Measurements from ENCODE around the gene SLCO1B1.
"Not testable (repeated sequence)": the region's sequence is repeated elsewhere in the genome, so short reads cannot be mapped to it uniquely, and the experiment has no call there.

The SLCO1B1 gene, protein sequence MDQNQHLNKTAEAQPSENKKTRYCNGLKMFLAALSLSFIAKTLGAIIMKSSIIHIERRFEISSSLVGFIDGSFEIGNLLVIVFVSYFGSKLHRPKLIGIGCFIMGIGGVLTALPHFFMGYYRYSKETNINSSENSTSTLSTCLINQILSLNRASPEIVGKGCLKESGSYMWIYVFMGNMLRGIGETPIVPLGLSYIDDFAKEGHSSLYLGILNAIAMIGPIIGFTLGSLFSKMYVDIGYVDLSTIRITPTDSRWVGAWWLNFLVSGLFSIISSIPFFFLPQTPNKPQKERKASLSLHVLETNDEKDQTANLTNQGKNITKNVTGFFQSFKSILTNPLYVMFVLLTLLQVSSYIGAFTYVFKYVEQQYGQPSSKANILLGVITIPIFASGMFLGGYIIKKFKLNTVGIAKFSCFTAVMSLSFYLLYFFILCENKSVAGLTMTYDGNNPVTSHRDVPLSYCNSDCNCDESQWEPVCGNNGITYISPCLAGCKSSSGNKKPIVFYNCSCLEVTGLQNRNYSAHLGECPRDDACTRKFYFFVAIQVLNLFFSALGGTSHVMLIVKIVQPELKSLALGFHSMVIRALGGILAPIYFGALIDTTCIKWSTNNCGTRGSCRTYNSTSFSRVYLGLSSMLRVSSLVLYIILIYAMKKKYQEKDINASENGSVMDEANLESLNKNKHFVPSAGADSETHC

DNA sequence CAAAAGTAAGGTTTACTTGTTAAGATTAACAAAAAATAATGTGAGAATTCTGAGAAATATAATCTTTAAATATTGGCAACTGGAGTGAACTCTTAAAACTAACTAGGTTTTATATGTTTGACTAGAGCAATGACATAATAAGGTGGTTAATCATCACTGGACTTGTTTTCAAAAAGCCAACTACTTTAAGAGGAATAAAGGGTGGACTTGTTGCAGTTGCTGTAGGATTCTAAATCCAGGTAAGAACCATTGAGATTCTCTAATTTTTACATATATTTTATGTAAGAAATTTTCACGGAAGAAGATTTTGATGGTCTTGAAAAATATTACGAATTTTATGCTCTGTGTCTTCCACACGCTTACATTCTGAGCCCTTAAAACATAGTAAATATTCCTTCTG is at the start of gene SLCO1B1:
TSS of gene SLCO1B1 (plus strand) at position 197 of the 400 bp plus-strand sequence. CDS start 10,381 bp downstream, outside the sequence.
- no peak for DNase-seq

DNA sequence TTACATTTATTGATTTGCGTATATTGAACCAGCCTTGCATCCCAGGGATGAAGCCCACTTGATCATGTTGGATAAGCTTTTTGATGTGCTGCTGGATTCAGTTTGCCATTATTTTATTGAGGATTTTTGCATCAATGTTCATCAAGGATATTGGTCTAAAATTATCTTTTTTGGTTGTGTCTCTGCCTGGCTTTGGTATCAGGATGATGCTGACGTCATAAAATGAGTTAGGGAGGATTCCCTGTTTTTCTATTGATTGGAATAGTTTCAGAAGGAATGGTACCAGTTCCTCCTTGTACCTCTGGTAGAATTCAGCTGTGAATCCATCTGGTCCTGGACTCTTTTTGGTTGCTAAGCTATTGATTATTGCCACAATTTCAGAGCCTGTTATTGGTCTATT is 46.2 kb upstream of the SLCO1B1 start:
- DNase-seq = not testable (repeated sequence)

DNA sequence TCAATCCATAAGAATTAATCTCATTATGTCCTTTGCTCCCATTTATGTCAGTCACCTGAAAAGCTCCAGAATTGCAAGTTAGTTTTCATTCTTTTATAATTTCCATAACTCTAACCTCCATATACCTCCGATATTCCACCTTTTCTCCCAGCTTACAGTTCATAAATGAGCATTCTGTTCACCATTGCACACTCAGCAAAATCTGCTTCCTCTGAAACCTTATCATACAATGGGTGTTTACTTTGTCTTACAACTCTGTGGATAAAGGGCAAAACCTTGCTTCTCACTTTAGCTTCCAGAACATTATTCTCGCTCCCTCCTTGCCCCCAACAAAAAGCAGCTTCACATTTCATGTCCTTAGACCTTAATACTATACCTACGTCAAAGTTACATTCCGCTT is 19.3 kb upstream of the SLCO1B1 start:
- no peak for DNase-seq

DNA sequence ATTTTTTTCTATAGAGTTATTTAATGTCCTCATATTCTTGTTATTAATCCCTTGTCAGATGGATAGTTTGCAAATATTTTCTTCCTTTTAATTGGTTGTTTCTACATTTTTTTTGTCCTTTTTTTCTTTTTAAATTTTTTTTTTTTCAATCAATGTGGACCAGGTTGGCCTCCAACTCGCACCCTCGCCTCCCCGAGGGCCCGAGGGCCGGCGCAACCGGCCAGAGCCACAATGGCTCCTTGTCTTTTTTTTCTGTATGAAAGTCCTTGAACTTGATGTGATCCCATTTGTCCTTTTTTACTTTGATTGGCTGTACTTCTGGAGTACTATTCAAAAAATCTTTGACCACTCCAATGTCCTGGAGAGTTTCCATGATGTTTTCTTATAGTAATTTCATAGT is 17.7 kb upstream of the SLCO1B1 start:
- no peak for DNase-seq

DNA sequence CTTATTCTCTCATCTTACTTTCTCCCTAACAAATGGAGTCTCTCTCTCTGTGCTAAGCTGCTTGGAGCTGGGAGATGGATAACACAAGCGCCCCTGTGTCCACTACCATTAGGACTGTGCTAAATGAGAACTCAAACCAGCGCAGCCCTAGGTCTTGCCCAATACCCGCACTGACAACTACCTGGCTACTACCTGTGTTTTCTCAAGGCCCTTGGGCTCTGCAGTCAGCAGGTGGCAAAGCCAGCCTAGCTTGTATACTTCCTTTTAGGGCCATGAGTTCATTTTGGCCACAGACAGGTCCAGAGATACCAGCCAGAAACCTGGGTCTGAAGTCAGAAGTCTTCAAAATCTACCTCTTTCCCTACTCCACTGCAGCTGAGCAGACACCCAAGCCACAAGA is 13.0 kb upstream of the SLCO1B1 start:
- DNase-seq = no peak

DNA sequence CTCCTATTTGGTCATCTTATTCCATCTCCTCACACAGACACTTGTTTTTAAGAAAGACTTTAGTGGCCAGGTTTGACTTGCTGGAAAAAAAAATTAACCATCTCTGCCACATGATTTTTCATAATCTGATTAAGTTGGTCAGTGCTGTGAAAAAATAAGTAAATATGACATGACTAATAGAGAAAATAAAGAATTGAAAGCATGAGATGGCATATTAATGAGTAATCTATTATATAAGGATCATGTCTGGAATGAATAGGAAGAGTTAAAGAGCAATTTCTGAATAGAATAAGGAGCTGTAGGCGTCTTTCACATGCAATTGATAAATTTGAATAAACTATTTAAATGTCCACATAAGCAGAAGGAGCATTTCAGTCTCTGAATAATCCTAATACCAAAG is 12.2 kb upstream of the SLCO1B1 start:
- DNase-seq = no peak

DNA sequence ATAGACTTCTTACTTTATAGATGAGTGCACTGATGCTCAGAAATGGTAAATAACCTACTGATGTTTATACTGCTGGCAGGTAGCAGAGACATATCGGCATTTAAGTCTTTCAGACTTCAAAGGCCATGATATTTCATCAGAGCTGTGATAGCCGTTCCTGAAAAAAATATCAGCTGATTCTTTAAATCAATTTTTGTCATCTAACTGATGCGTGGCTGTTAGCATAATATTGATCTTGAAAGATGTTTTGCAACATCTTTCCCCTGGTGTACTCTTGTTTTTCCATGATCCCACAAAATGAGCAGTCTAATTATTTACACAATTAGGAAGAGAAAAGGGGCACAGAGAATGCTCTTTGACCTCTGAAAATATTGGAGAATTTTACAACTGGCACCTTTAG is 1.6 kb upstream of the SLCO1B1 start:
- no peak for DNase-seq

DNA sequence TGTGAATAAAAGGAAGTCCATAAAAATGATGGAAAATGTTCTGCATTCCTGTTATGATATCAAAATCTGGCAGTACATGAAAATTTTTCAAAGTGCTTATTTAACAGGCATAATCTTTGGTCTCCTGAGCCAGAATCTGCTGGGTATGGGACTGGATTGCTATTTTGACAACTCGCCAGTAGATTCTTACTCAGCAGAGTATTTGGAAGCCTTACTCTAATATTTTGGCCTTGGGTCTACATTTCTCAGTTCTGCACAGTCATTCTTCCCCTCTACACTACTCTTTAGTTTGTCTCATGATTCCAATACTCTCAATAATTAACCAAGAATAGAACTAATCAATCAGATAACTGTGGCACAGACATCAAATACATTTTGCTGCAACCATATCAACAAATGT is 1.1 kb upstream of the SLCO1B1 start:
- DNase-seq = no peak

DNA sequence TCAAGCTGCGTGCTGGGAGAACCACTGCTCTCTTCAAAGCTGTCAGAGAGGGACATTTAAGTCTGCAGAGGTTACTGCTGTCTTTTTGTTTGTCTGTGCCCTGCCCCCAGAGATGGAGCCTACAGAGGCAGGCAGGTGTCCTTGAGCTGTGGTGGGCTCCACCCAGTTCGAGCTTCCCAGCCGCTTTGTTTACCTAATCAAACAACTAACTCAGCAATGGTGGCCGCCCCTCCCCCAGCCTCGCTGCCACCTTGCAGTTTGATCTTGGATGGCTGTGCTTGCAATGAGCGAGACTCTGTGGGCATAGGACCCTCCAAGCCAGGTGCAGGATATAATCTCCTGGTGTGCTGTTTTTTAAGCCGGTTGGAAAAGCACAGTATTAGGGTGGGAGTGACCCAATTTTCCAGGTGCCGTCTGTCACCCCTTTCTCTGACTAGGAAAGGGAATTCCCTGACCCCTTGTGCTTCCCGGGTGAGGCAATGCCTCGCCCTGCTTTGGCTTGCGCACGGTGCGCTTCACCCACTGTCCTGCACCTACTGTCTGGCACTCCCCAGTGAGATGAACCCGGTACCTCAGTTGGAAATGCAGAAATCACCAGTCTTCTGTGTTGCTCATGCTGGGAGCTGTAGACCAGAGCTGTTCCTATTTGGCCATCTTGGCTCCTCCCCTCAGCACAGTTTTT is 6.5 kb downstream of the SLCO1B1 start:
- DNase-seq = not testable (repeated sequence)

DNA sequence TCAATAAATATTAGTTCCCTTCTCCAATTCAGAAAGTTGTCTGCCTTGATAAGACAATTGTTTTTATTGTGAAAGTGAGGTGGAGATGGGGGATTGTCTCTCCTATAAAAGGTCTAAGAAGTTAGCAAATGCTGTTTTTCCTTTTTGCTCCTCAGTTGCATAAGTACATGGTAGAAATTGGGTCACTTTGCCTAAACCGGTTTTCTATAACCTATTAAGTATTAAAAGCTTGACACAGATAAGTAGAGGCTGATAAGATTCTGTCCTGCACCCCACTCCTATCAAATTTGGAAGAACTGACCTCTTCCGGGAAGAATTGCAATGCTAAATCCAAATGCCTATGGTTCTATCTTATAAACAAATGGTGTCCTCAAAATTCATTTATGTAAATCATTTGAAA is 7.0 kb downstream of the SLCO1B1 start:
- DNase-seq = no peak

DNA sequence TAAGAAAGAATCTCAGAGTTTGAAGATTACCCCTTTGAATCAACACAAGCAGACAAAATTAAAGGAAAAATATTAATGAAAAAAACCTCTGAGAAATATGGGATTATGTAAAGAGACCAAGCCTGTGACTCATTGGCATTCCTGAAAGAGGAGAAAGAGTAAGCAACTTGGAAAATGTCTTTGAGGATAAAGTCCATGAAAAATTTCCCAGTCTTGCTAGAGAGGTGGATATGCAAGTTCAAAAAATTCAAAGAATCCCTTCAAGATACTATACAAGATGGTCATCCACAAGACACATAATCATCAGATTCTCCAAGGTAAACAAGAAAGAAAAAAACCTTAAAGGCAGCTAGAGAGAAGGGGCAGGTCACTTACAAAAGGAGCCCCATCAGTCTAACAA is 13.3 kb downstream of the SLCO1B1 start:
- no peak for DNase-seq

DNA sequence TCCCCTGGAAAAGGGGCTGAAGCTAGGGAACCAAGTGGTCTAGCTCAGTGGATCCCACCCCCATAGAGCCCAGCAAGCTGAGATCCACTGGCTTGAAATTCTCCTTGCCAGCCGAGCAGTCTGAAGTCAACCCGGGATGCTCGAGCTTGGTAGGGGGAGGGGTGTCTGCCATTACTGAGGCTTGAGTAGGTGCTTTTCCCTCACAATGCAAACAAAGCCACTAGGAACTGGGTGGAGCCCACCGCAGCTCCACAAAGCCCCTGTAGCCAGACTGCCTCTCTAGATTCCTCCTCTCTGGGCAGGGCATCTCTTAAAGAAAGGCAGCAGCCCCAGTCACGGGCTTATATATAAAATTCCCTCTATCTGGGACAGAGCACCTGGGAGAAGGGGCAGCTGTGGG is 18.9 kb downstream of the SLCO1B1 start:
- DNase-seq = not testable (repeated sequence)

DNA sequence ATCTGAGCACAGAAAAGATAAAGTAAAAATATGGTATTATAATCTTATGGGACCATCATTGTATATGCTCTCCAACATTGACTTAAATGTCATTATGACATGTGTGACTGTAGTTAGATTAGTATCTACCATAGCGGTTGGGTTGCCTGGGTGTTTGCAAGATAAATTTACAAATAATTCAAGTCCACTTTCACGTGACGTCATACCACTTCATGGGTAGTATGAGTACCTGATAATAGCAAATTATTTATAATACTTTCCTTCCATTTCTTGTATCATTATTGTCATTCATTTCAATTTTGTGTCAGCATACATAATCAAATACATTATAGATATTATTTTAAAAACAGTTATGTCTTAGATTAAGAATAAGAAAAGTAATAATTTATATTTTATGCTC is 20.2 kb downstream of the SLCO1B1 start:
- DNase-seq = no peak

DNA sequence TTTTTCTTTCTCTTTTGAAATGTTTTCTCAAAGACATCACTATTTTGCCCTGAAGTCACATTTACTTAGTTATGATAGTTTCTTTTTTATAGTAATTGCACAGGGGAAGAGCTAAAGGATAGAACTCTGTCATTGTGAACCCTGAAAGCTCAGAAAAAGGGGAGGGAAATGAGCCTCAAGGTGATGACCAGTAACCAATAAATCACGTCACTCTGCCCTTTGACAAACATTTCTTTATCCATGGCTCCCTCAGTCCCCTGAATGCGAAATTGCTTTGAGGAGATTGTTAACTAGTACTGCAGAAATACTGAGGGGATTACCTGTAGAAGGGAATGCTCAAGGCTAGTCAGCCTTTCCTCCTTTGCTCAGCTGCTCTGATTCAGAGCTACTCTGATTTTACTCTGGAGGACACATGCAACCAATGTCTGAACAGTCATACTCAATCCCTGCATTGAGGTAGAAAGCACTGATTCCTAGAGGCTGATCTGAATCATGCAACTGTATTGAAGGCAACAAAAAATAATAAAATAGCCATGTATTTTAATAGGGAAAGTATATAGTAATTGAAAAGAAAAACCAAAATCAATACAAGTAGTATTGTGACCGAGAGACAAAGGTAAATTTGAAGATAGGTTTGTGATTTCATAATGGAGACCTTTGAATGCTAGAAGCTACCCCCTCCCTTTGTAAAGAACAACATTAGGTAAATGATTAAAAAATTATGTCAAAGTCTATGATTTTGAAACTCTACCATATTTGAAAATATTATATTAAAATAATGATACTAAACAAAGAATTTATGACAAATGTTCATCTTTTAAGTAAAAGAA is 24.7 kb downstream of the SLCO1B1 start:
- no peak for DNase-seq

DNA sequence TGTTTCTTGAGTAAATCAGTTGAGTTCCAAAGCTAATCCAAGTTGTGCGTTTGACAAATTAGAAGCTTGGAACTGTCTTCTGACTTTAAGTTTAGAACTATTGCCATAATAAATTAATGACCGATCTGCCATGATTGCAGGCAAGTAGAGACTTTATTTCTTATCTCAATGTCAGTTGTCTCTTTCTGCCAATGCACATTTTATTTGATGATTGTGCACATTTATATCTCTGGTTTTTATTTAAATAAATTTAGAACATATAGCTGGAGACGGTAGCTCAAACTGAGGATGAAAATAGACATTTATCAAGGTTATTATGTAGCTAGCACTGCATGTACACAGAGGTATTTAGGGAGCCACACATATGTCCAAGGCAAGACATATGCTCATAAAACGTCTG is 34.1 kb downstream of the SLCO1B1 start:
- no peak for DNase-seq

DNA sequence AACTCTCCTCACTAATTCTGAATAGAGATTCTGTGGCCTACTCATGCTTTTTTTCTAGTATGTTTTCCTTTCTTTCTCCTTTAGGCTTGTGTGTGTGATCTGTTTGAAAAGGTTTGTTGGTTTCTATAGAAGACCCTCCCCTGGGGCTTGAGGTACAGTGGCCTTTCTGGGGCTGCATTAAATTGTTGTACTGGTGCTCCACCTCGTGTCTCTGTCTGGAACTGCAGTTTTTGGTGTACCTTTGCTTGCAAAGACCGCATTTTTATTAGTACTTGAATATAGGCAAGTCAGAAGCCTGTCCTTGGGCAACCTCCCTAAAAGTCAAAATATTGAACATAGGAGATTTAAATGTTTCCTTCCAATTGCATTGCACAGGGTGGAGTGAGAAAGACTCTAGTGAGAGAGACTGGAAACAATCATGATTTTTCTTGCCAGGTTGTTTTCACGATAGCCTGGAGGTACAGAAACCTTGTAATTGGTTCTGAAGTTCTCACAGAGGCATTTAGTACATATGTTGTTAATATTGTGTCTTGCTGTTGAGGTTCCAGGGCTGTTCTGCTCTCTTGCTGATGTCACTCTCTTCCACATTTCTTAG is 39.0 kb downstream of the SLCO1B1 start:
- DNase-seq = peak; percentile 34

DNA sequence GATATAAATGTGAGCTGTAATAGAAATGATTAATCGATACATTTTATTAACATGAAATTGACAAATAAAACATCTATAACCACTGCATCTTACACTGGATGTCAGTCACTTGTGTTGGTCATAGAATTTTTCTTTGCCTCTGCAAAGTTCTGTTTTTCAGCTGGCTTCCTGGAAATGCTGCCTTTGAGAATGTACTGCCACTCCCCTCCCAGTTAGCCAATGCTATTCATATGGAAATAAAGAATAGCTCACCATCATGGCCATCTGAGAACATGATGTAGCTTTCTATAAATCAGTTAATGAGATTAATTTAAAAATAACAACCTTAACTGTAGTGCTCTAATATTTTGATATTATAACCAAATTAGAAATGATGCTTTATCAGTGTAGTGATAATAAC is 41.1 kb downstream of the SLCO1B1 start:
- no peak for DNase-seq

DNA sequence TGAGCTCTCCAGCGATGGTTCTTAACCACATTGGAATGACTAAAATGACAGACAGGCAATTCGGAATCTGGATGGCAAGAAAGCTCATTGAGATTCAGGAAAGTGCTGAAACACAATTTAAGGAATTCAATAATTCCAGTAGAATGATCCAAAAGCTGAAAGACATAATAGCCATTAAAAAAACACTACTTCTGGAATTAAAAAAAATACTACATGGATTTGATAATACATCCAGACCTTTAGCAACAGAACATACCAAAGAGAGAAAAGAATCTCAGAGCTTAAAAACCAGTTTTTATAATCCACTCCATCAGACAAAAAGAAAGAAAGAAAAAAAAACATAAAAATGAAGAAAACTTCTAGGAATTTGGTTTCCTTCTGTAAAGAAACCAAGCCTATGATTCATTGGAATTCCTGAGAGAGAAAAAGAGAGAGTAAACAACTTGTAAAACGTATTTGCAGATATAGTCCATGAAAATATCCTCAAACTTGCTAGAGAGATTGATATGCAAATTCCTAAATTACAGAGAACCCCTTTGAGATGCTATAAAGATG is 52.8 kb downstream of the SLCO1B1 start:
- no peak for DNase-seq

DNA sequence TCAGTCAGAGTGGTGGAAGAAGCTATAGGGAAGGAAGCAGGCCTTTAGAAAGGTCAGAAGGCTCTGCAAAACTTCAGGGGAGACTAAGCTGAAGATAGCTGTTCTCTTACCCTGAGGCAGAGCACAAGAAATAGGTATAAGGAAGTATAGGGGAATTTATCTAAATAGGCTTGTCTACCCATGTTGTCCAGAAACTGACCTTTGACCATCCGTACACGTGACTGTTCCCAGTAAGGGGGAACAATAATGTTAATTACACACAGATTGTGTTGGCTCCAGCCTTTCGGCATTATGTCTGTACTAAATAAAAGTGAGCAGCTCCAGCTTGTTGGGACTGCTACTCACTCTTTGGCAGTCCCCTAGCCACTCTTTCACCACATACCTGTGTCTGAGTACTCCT is 59.0 kb downstream of the SLCO1B1 start:
- DNase-seq = no peak

DNA sequence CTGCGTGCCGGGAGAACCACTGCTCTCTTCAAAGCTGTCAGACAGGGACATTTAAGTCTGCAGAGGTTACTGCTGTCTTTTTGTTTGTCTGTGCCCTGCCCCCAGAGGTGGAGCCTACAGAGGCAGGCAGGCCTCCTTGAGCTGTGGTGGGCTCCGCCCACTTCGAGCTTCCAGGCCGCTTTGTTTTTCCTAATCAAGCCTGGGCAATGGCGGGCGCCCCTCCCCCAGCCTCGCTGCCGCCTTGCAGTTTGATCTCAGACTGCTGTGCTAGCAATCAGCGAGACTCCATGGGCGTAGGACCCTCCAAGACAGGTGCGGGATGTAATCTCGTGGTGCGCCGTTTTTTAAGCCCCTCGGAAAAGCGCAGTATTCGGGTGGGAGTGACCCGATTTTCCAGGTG is 83.4 kb downstream of the SLCO1B1 start:
- not testable (repeated sequence) for DNase-seq

DNA sequence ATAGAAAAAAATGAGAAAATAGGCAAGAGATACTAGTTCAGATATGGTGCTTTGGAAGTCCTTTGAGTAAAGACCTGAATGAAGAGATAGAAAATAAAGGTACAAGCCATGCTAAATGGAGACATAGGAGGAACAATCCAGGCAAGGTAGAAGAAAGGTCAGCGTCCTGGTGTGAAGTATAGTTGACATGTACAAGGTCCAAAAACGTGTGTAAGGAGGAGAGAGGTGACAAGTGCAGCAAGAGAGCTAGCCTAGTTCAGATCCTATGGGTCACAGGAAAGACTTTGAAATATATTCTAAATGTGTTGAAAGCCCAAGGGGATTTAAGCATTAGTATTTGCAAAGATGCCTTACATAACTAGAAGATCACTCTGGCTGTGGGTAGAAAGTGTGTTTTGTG is 88.2 kb downstream of the SLCO1B1 start:
- DNase-seq = no peak

DNA sequence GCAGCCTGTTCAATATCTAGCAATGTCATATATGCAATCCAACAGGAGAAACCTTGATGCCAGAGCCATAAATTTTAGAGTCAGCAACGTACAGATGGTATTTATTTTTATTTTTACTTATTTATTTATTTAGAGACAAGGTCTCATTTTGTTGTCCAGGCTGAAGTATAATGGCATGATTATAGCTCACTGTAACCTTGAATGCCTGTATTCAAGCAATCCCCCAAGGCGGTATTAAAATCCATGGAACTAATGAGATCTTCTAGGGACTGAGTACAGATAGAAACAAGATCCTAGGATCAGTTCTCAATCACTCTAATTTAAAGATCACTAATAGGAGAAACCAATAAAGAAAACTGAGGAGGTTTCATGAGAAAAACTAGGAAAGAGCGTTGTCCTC is 89.3 kb downstream of the SLCO1B1 start:
- DNase-seq = no peak

Data from CD4-positive, alpha-beta T cell treated with Interleukin-17A for 1 hour (primary cell).